ENCODE measurements around the gene SF3B3.

Gene SF3B3

GRCh38 chr16:70571623-70572022 is 48.0 kb downstream of the SF3B3 start:
- TF ChIP-seq MYC (IDR thresholded peaks at IDR 0.05; ENCODE audit: low read depth, low read length) (no peak), CTCF (IDR thresholded peaks at IDR 0.05; ENCODE audit: low read depth, low read length) (no peak), POLR2A (IDR thresholded peaks at IDR 0.05; ENCODE audit: extremely low read depth, insufficient read length) (no peak), MAX (IDR thresholded peaks at IDR 0.05; ENCODE audit: low read depth, low read length) (no peak)
- no peak overlapping the region for H3K4me3 ChIP-seq (ENCODE audit: low read depth, low read length)
- DNase-seq (ENCODE audit: low read depth), result no peak

GRCh38 chr16:70572050-70572925 is 48.7 kb downstream of the SF3B3 start:
- no peak for DNase-seq (ENCODE audit: low read depth)
- H3K4me3 ChIP-seq (ENCODE audit: low read depth, low read length), result no peak overlapping the region
- no peak for TF ChIP-seq CTCF (IDR thresholded peaks at IDR 0.05; ENCODE audit: low read depth, low read length)
- TF ChIP-seq POLR2A (IDR thresholded peaks at IDR 0.05; ENCODE audit: extremely low read depth, insufficient read length), result no peak
- TF ChIP-seq MAX (IDR thresholded peaks at IDR 0.05; ENCODE audit: low read depth, low read length), result no peak
- TF ChIP-seq MYC (IDR thresholded peaks at IDR 0.05; ENCODE audit: low read depth, low read length), result no peak

- no peak overlapping the region for H3K4me3 ChIP-seq (ENCODE audit: low read depth, low read length)
- no peak for DNase-seq (ENCODE audit: low read depth)
- TF ChIP-seq MAX (IDR thresholded peaks at IDR 0.05; ENCODE audit: low read depth, low read length) (no peak), MYC (IDR thresholded peaks at IDR 0.05; ENCODE audit: low read depth, low read length) (no peak), POLR2A (IDR thresholded peaks at IDR 0.05; ENCODE audit: extremely low read depth, insufficient read length) (no peak), CTCF (IDR thresholded peaks at IDR 0.05; ENCODE audit: low read depth, low read length) (no peak)
Measured at GRCh38 chr16:70572926-70573270, 49.3 kb downstream of the SF3B3 start.

- DNase-seq (ENCODE audit: low read depth), result peak; percentile 28
- TF ChIP-seq MAX (IDR thresholded peaks at IDR 0.05; ENCODE audit: low read depth, low read length), result no peak
- no peak for TF ChIP-seq POLR2A (IDR thresholded peaks at IDR 0.05; ENCODE audit: extremely low read depth, insufficient read length)
- TF ChIP-seq CTCF (IDR thresholded peaks at IDR 0.05; ENCODE audit: low read depth, low read length), result no peak
- no peak overlapping the region for H3K4me3 ChIP-seq (ENCODE audit: low read depth, low read length)
Measured at GRCh38 chr16:70573451-70574121, 50.0 kb downstream of the SF3B3 start.

GRCh38 chr16:70574595-70575271 is 51.1 kb downstream of the SF3B3 start:
- TF ChIP-seq POLR2A (IDR thresholded peaks at IDR 0.05; ENCODE audit: extremely low read depth, insufficient read length) (no peak), MYC (IDR thresholded peaks at IDR 0.05; ENCODE audit: low read depth, low read length) (no peak), CTCF (IDR thresholded peaks at IDR 0.05; ENCODE audit: low read depth, low read length) (no peak), MAX (IDR thresholded peaks at IDR 0.05; ENCODE audit: low read depth, low read length) (no peak)
- no peak overlapping the region for H3K4me3 ChIP-seq (ENCODE audit: low read depth, low read length)
- DNase-seq (ENCODE audit: low read depth), result no peak
